ENCODE data around the gene RAB3IL1.
"Not testable (repeated sequence)": the region's sequence is repeated elsewhere in the genome, so short reads cannot be mapped to it uniquely, and the experiment has no call there.

Gene RAB3IL1

GRCh38 chr11:61955422-61956135 is 38.2 kb upstream of the RAB3IL1 start:
- Histone ChIP-seq H3K79me1 (replicated peaks; ENCODE audit: low read length, poor library complexity, severe bottlenecking) (no peaks in the 10 kb centered on the region), H3K36me3 (ENCODE audit: control insufficient read depth in 1 of 2, insufficient read depth in 2 of 2, low read depth in 1 of 2, low read length in 2 of 2) (peaks cover 3 to 42% of the 10 kb centered on the region in 2 experiments), H2BK15ac (ENCODE audit: low read depth, poor library complexity, severe bottlenecking) (peak overlapping the region; percentile 94), H2AK5ac (ENCODE audit: low read length, severe bottlenecking) (no peak overlapping the region), H3K27me3 (ENCODE audit: control insufficient read depth in 1 of 2, insufficient read depth in 1 of 2, low read length in 2 of 2) (peaks cover 0 to 23% of the 10 kb centered on the region in 2 experiments), H3K9ac (ENCODE audit: low read length) (peak overlapping the region; percentile 91), H3K4ac (ENCODE audit: low read depth in 1 of 2, low read length in 2 of 2) (peak overlapping the region; percentile 83 to 88), H3K9me3 (ENCODE audit: control insufficient read depth, low read length) (no peaks in the 10 kb centered on the region), H3K14ac (ENCODE audit: low read length in 2 of 2) (peak overlapping the region; percentile 82 to 95), H2BK5ac (ENCODE audit: low read depth, low read length, poor library complexity, severe bottlenecking) (no peak overlapping the region), H3K4me3 (ENCODE audit: insufficient read depth in 1 of 2, low read depth in 1 of 2, low read length in 2 of 2) (peak overlapping the region; percentile 2 to 76), H4K8ac (ENCODE audit: low read length) (peak overlapping the region; percentile 98), H3K18ac (ENCODE audit: low read depth in 1 of 2, low read length in 2 of 2) (peak overlapping the region; percentile 74 to 83), H4K91ac (ENCODE audit: low read length) (peak overlapping the region; percentile 96), H3K27ac (ENCODE audit: low read length, poor library complexity, severe bottlenecking) (no peak overlapping the region), H3K4me1 (ENCODE audit: control insufficient read depth, insufficient read depth, low read depth, low read length) (peaks cover 13% of the 10 kb centered on the region), H3K23ac (ENCODE audit: low read length in 2 of 2) (no peak overlapping the region), H2AFZ (ENCODE audit: low read depth, low read length) (no peak overlapping the region), H2BK120ac (ENCODE audit: low read depth, low read length) (peak overlapping the region; percentile 99), H2BK12ac (ENCODE audit: low read length in 2 of 2) (peak overlapping the region; percentile 80 to 95), H3K4me2 (ENCODE audit: low read length, poor library complexity, severe bottlenecking) (peak overlapping the region; percentile 75)
- DNase-seq, result peak; percentile 35
- WGBS, result 10% methylated on average over 56 of the region's 56 CpGs

- no peak overlapping the region for H2BK5ac ChIP-seq (ENCODE audit: low read depth, low read length, poor library complexity, severe bottlenecking)
- peak overlapping the region; percentile 68 to 86 for H3K4ac ChIP-seq (ENCODE audit: low read depth in 1 of 2, low read length in 2 of 2)
- no peak overlapping the region for H3K23ac ChIP-seq (ENCODE audit: low read length in 2 of 2)
- H3K27me3 ChIP-seq (ENCODE audit: control insufficient read depth in 1 of 2, insufficient read depth in 1 of 2, low read length in 2 of 2), result peaks cover 0 to 23% of the 10 kb centered on the region in 2 experiments
- peak overlapping the region; percentile 70 for H2AFZ ChIP-seq (ENCODE audit: low read depth, low read length)
- H3K9ac ChIP-seq (ENCODE audit: low read length), result peak overlapping the region; percentile 91
- H2AK5ac ChIP-seq (ENCODE audit: low read length, severe bottlenecking), result no peak overlapping the region
- peak overlapping the region; percentile 69 to 87 for H2BK12ac ChIP-seq (ENCODE audit: low read length in 2 of 2)
- H4K8ac ChIP-seq (ENCODE audit: low read length), result peak overlapping the region; percentile 98
- H3K27ac ChIP-seq (ENCODE audit: low read length, poor library complexity, severe bottlenecking), result no peak overlapping the region
- WGBS, result 11% methylated on average over 19 of the region's 21 CpGs
- peaks cover 3 to 38% of the 10 kb centered on the region in 2 experiments for H3K36me3 ChIP-seq (ENCODE audit: control insufficient read depth in 1 of 2, insufficient read depth in 2 of 2, low read depth in 1 of 2, low read length in 2 of 2)
- H2BK15ac ChIP-seq (ENCODE audit: low read depth, poor library complexity, severe bottlenecking), result peak overlapping the region; percentile 94
- peak overlapping the region; percentile 74 to 83 for H3K18ac ChIP-seq (ENCODE audit: low read depth in 1 of 2, low read length in 2 of 2)
- peak; percentile 95 for DNase-seq
- peak overlapping the region; percentile 94 for H4K91ac ChIP-seq (ENCODE audit: low read length)
- peak overlapping the region in 1 of 2 experiments; percentile 76 for H3K4me3 ChIP-seq (ENCODE audit: insufficient read depth in 1 of 2, low read depth in 1 of 2, low read length in 2 of 2)
- H3K4me2 ChIP-seq (ENCODE audit: low read length, poor library complexity, severe bottlenecking), result peak overlapping the region; percentile 75
- H3K4me1 ChIP-seq (ENCODE audit: control insufficient read depth, insufficient read depth, low read depth, low read length), result peaks cover 13% of the 10 kb centered on the region
- no peaks in the 10 kb centered on the region for H3K79me1 ChIP-seq (replicated peaks; ENCODE audit: low read length, poor library complexity, severe bottlenecking)
- no peak overlapping the region for H3K14ac ChIP-seq (ENCODE audit: low read length in 2 of 2)
- no peaks in the 10 kb centered on the region for H3K9me3 ChIP-seq (ENCODE audit: control insufficient read depth, low read length)
- peak overlapping the region; percentile 99 for H2BK120ac ChIP-seq (ENCODE audit: low read depth, low read length)
Measured at GRCh38 chr11:61954851-61955421, 37.6 kb upstream of the RAB3IL1 start.

- Histone ChIP-seq H2BK15ac (ENCODE audit: low read depth, poor library complexity, severe bottlenecking) (peak overlapping the region; percentile 82), H3K27me3 (ENCODE audit: control insufficient read depth in 1 of 2, insufficient read depth in 1 of 2, low read length in 2 of 2) (peaks cover 0 to 23% of the 10 kb centered on the region in 2 experiments), H3K79me1 (replicated peaks; ENCODE audit: low read length, poor library complexity, severe bottlenecking) (no peaks in the 10 kb centered on the region), H2BK120ac (ENCODE audit: low read depth, low read length) (peak overlapping the region; percentile 99), H3K9me3 (ENCODE audit: control insufficient read depth, low read length) (no peaks in the 10 kb centered on the region), H3K4ac (ENCODE audit: low read depth in 1 of 2, low read length in 2 of 2) (peak overlapping the region; percentile 55 to 86), H3K14ac (ENCODE audit: low read length in 2 of 2) (peak overlapping the region in 1 of 2 experiments; percentile 20), H4K91ac (ENCODE audit: low read length) (peak overlapping the region; percentile 94), H3K4me1 (ENCODE audit: control insufficient read depth, insufficient read depth, low read depth, low read length) (peaks cover 16% of the 10 kb centered on the region), H2BK12ac (ENCODE audit: low read length in 2 of 2) (peak overlapping the region; percentile 69 to 87), H3K4me3 (ENCODE audit: insufficient read depth in 1 of 2, low read depth in 1 of 2, low read length in 2 of 2) (peak overlapping the region in 1 of 2 experiments; percentile 27), H3K23ac (ENCODE audit: low read length in 2 of 2) (no peak overlapping the region), H3K27ac (ENCODE audit: low read length, poor library complexity, severe bottlenecking) (no peak overlapping the region), H3K36me3 (ENCODE audit: control insufficient read depth in 1 of 2, insufficient read depth in 2 of 2, low read depth in 1 of 2, low read length in 2 of 2) (peaks cover 3 to 31% of the 10 kb centered on the region in 2 experiments), H2AK5ac (ENCODE audit: low read length, severe bottlenecking) (no peak overlapping the region), H2BK5ac (ENCODE audit: low read depth, low read length, poor library complexity, severe bottlenecking) (no peak overlapping the region), H4K8ac (ENCODE audit: low read length) (peak overlapping the region; percentile 95), H3K4me2 (ENCODE audit: low read length, poor library complexity, severe bottlenecking) (no peak overlapping the region), H2AFZ (ENCODE audit: low read depth, low read length) (peak overlapping the region; percentile 70), H3K9ac (ENCODE audit: low read length) (peak overlapping the region; percentile 91), H3K18ac (ENCODE audit: low read depth in 1 of 2, low read length in 2 of 2) (peak overlapping the region; percentile 74 to 83)
- DNase-seq, result no peak
- 98% methylated on average over 8 of the region's 9 CpGs for WGBS
Measured at GRCh38 chr11:61954106-61954850, 36.9 kb upstream of the RAB3IL1 start.

GRCh38 chr11:61953632-61954031 is 36.3 kb upstream of the RAB3IL1 start:
- H3K4me3 ChIP-seq (ENCODE audit: insufficient read depth in 1 of 2, low read depth in 1 of 2, low read length in 2 of 2); H2BK12ac ChIP-seq (ENCODE audit: low read length in 2 of 2); H3K9ac ChIP-seq (ENCODE audit: low read length); H3K27ac ChIP-seq (ENCODE audit: low read length, poor library complexity, severe bottlenecking); H3K4ac ChIP-seq (ENCODE audit: low read depth in 1 of 2, low read length in 2 of 2); H4K8ac ChIP-seq (ENCODE audit: low read length); H3K18ac ChIP-seq (ENCODE audit: low read depth in 1 of 2, low read length in 2 of 2); H3K23ac ChIP-seq (ENCODE audit: low read length in 2 of 2); H2BK120ac ChIP-seq (ENCODE audit: low read depth, low read length); H3K14ac ChIP-seq (ENCODE audit: low read length in 2 of 2); H3K9me3 ChIP-seq (ENCODE audit: control insufficient read depth, low read length); H3K4me2 ChIP-seq (ENCODE audit: low read length, poor library complexity, severe bottlenecking); H2BK5ac ChIP-seq (ENCODE audit: low read depth, low read length, poor library complexity, severe bottlenecking); H2AFZ ChIP-seq (ENCODE audit: low read depth, low read length); H3K79me1 ChIP-seq (replicated peaks; ENCODE audit: low read length, poor library complexity, severe bottlenecking); H4K91ac ChIP-seq (ENCODE audit: low read length); DNase-seq; H2BK15ac ChIP-seq (ENCODE audit: low read depth, poor library complexity, severe bottlenecking); H2AK5ac ChIP-seq (ENCODE audit: low read length, severe bottlenecking): not testable (repeated sequence)
- H3K27me3 ChIP-seq (ENCODE audit: control insufficient read depth in 1 of 2, insufficient read depth in 1 of 2, low read length in 2 of 2), result peaks cover 0 to 23% of the 10 kb centered on the region in 2 experiments
- H3K36me3 ChIP-seq (ENCODE audit: control insufficient read depth in 1 of 2, insufficient read depth in 2 of 2, low read depth in 1 of 2, low read length in 2 of 2), result peaks cover 3 to 25% of the 10 kb centered on the region in 2 experiments
- WGBS, result 100% methylated on average over 3 of the region's 5 CpGs
- H3K4me1 ChIP-seq (ENCODE audit: control insufficient read depth, insufficient read depth, low read depth, low read length), result peaks cover 16% of the 10 kb centered on the region

Measured in mesenchymal stem cell (in vitro differentiated cells and primary cell).